HG02981 (cell line): ENCODE data around the gene UBAC2.
A peak's percentile ranks its signal among the peaks of the same experiment; 100 is the strongest.
"Not testable (repeated sequence)": the region's sequence is repeated elsewhere in the genome, so short reads cannot be mapped to it uniquely, and the experiment has no call there.

Experiments
- ATAC-seq: cut with Tn5 transposase; IDR thresholded peaks from one replicate; pipeline ENCODE4 v1.9.1; 2021; ENCODE audit warnings: mild to moderate bottlenecking, moderate library complexity; ENCODE audit not compliant: unreplicated experiment

The UBAC2 gene

GRCh38 chr13:99182439-99182838, 18.2 kb upstream of the UBAC2 start:
- ATAC-seq, result no peak

- no peak for ATAC-seq
Measured at GRCh38 chr13:99185606-99186005, 15.0 kb upstream of the UBAC2 start.

GRCh38 chr13:99190147-99190985, 10.3 kb upstream of the UBAC2 start:
- no peak for ATAC-seq

GRCh38 chr13:99191336-99191899, 9.2 kb upstream of the UBAC2 start:
- ATAC-seq, result no peak

- ATAC-seq, result no peak
Measured at GRCh38 chr13:99191900-99192399, 8.7 kb upstream of the UBAC2 start.

- no peak for ATAC-seq
Measured at GRCh38 chr13:99192480-99192879, 8.2 kb upstream of the UBAC2 start.

GRCh38 chr13:99193152-99193551, 7.5 kb upstream of the UBAC2 start:
- ATAC-seq, result no peak

GRCh38 chr13:99196466-99197116, 4.1 kb upstream of the UBAC2 start:
- ATAC-seq, result no peak

- ATAC-seq, result no peak
Measured at GRCh38 chr13:99197117-99197651, 3.5 kb upstream of the UBAC2 start.

- peak; percentile 1 for ATAC-seq
Measured at GRCh38 chr13:99199541-99200431, 868 bp upstream of the UBAC2 start.

- no peak for ATAC-seq
Measured at GRCh38 chr13:99203601-99204579, 3.2 kb downstream of the UBAC2 start.

- ATAC-seq, result no peak
Measured at GRCh38 chr13:99205621-99206220, 5.1 kb downstream of the UBAC2 start.

GRCh38 chr13:99206226-99206625, 5.6 kb downstream of the UBAC2 start:
- ATAC-seq, result no peak

GRCh38 chr13:99206873-99207272, 6.2 kb downstream of the UBAC2 start:
- ATAC-seq, result no peak

GRCh38 chr13:99207511-99207910, 6.9 kb downstream of the UBAC2 start:
- no peak for ATAC-seq

- no peak for ATAC-seq
Measured at GRCh38 chr13:99208185-99208584, 7.5 kb downstream of the UBAC2 start.

- ATAC-seq, result no peak
Measured at GRCh38 chr13:99208845-99209527, 8.3 kb downstream of the UBAC2 start.

GRCh38 chr13:99210627-99211026, 10.0 kb downstream of the UBAC2 start:
- ATAC-seq, result not testable (repeated sequence)
